Prostate gland (tissue), 2 donors: ENCODE data around the gene CYB561D1.

Experiments
- POLR2A ChIP-seq: fragments of 450-650 bp; IDR thresholded peaks from one replicate; pipeline ENCODE4 v1.6.1; 2016; ENCODE audit warnings: antibody characterized with exemption, mild to moderate bottlenecking
- POLR2AphosphoS5 ChIP-seq: sonication (generic); formaldehyde crosslinking; IDR thresholded peaks from one replicate; pipeline ENCODE4 v1.6.1; 2017; ENCODE audit warnings: antibody characterized with exemption
- TF ChIP-seq, protein P1 (sequence below), 4 experiments: fragments of 200-600 bp in 2 of 4; fragments of 450-650 bp in 2 of 4; sonication (generic) in 2 of 4; IDR thresholded peaks; 1 replicate in 3 of 4; 2 replicates in 1 of 4; pipeline ENCODE4 v1.5.1; 2016 to 2019; ENCODE audit warnings: antibody characterized with exemption in 4 of 4, mild to moderate bottlenecking in 2 of 4, moderate library complexity in 2 of 4

DNA sequence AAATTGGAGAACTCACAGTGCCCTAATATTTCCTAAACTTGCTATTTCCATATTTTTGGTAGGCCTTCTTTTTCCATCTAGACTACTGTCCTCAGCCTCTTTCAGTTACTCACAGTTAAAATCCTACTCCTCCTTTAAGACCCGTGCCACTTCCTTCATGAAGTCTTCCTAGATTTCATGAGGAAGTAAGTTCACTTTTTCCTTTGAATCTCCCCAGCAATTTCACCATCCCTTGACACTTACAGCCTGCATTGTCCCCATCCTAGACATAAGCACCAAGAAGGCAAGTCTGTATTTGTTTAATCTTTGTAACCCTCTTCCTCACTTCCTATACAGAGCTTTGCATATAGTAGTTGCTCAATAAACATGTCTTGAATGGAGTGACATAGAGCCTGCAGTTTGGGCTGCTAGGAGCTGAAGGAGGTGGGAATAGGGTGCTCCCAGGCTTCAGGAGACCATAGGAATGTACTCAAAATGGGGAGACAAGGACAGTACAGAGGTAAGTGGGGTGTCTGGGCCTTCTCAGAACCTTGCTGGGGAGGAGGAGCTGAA lies 40.5 kb downstream of the CYB561D1 start:
- TF ChIP-seq, protein P1, sequence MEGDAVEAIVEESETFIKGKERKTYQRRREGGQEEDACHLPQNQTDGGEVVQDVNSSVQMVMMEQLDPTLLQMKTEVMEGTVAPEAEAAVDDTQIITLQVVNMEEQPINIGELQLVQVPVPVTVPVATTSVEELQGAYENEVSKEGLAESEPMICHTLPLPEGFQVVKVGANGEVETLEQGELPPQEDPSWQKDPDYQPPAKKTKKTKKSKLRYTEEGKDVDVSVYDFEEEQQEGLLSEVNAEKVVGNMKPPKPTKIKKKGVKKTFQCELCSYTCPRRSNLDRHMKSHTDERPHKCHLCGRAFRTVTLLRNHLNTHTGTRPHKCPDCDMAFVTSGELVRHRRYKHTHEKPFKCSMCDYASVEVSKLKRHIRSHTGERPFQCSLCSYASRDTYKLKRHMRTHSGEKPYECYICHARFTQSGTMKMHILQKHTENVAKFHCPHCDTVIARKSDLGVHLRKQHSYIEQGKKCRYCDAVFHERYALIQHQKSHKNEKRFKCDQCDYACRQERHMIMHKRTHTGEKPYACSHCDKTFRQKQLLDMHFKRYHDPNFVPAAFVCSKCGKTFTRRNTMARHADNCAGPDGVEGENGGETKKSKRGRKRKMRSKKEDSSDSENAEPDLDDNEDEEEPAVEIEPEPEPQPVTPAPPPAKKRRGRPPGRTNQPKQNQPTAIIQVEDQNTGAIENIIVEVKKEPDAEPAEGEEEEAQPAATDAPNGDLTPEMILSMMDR (IDR thresholded peaks at IDR 0.05): no peak
- TF ChIP-seq POLR2AphosphoS5 (no peak), POLR2A (no peak)
